Esophagus (tissue), 2 donors: ENCODE results near the gene FOXP1. TPM values are rescaled to one million over a fixed set of nuclear protein-coding genes. Genes with fewer than 3 reads are reported as not detected.
A peak's percentile ranks its signal among the peaks of the same experiment; 100 is the strongest.

Source experiments
- H3K27ac ChIP-seq, 2 donors: one replicate each; pipeline ENCODE4 v1.5.1; 2013; ENCODE audit warnings: low read depth in 2 of 2, mild to moderate bottlenecking in 2 of 2, inconsistent platforms in 1 of 2, low read length in 1 of 2, moderate library complexity in 1 of 2
- H3K27me3 ChIP-seq, 2 donors: one replicate each; pipeline ENCODE4 v1.6.1; 2013; ENCODE audit warnings: low read length in 2 of 2, control low read depth in 1 of 2, mild to moderate bottlenecking in 1 of 2; ENCODE audit not compliant: insufficient read depth in 2 of 2, control insufficient read depth in 1 of 2
- H3K36me3 ChIP-seq, 2 donors: one replicate each; pipeline ENCODE4 v1.6.1; 2013; ENCODE audit warnings: low read length in 1 of 2; ENCODE audit not compliant: control insufficient read depth in 2 of 2, insufficient read depth in 2 of 2
- H3K4me1 ChIP-seq, 2 donors: one replicate each; pipeline ENCODE4 v1.6.1; 2013; ENCODE audit warnings: low read length in 1 of 2; ENCODE audit not compliant: control insufficient read depth in 2 of 2, insufficient read depth in 2 of 2
- H3K4me3 ChIP-seq, 2 donors: one replicate each; pipeline ENCODE4 v1.5.1; 2013; ENCODE audit warnings: low read length in 2 of 2, mild to moderate bottlenecking in 2 of 2, low read depth in 1 of 2, moderate library complexity in 1 of 2
- H3K9me3 ChIP-seq, 2 donors: one replicate each; pipeline ENCODE4 v1.6.1; 2013; ENCODE audit warnings: mild to moderate bottlenecking in 2 of 2, low read depth in 1 of 2, low read length in 1 of 2, moderate library complexity in 1 of 2; ENCODE audit not compliant: control insufficient read depth in 2 of 2, insufficient read depth in 1 of 2
- WGBS, 2 donors: extraction: QIAGEN DNeasy Blood & Tissue Kit; methylation state at CpG; one replicate each; pipeline ENCODE4 v1.1.7; 2013; 5-methylcytosine and 5-hydroxymethylcytosine counted together
- polyA plus RNA-seq, 2 donors: library from polyadenylated mRNA; stranded (reverse); fragments of 200-250 nt; gene quantifications; one replicate each; pipeline ENCODE4 v1.2.3, GENCODE V29; 2013
- donor health status: healthy with polysubstance abuse.
- donor health status: Bipolar disorder and iron deficiency.

The FOXP1 gene
- polyA plus RNA-seq, 2 donors: 10.7 to 20.4 TPM

DNA sequence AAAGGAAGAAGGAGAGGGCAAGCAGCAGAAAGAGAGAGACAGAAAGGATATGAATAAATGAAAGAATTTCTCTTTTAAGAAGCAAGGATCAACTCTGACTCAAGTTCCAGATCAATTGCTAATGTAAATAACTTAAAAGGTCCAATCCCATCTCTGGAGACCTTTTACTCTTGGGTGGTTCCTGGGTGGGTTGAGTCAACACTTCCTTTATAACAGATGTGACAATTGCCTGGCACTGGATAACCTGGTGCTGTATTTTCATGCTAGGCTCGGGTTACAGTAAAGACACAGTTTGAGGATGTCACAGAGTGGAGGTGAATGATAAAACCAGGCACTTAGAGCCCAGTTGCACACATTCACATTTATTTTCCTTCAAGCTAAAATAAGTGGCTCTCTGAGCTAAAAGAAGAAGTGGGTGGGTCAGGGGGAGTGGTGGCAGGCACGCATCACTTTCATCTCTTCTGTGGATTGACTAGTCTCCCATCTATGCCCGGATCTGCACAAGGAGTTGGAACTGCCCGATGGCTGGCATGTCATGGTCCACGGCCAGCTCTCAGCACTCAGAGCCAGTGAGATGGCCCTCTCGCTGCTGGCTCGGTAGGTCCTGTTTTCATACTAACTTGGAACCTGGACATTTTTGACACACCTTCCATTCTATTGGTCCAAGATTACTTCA is 465.8 kb downstream of the FOXP1 start:
- no peaks in the 10 kb centered on the region for H3K36me3 ChIP-seq
- H3K4me3 ChIP-seq: no peak overlapping the region
- H3K27me3 ChIP-seq: no peaks in the 10 kb centered on the region
- H3K27ac ChIP-seq: no peak overlapping the region
- H3K4me1 ChIP-seq: peaks cover 0 to 2% of the 10 kb centered on the region in 2 donors
- 75 to 83% methylated on average over 7 of the region's 7 CpGs for WGBS, 2 donors
- no peaks in the 10 kb centered on the region for H3K9me3 ChIP-seq

DNA sequence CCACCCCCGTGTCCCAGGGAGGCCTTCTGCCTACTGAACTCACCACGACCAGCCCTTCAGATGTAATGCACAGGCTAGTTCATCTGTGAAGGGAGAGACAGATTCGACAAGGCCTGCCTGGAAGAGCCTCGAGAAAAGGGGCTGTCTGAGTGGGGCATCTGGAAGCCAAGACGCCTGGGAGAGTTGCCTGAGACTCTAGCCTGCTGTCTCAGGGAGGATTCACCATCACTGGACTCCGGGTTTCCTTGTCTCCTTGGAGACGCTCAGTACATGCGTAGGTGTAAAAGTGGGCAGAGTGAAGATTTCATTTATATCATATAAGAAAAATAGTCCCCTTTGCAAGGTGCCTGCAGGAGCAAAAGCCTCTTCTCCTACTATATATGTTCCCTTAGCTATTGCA is 468.9 kb downstream of the FOXP1 start:
- H3K9me3 ChIP-seq: no peaks in the 10 kb centered on the region
- H3K4me1 ChIP-seq: no peaks in the 10 kb centered on the region
- H3K4me3 ChIP-seq: no peak overlapping the region
- no peaks in the 10 kb centered on the region for H3K27me3 ChIP-seq
- H3K36me3 ChIP-seq: no peaks in the 10 kb centered on the region
- H3K27ac ChIP-seq: no peak overlapping the region
- WGBS, 2 donors: 85% methylated on average over 8 of the region's 8 CpGs

DNA sequence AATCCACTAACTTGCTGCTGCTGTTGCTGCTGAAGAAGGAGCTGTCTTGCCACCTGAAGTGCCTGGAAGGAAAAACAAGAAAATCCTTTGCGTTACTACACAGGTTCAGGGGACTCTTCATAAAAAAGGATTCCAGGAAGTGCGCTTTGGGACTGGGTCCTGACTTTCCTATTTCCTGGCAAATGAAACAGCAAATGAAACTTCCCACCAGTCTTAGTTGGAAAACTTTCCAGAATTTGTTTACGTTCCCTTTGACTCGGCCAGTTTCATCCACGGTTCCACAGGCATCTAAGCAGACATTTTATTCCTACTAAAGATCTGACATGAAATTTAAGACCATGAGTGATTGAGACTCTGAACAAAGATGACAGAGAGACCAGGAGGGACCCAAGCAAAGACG is 471.0 kb downstream of the FOXP1 start:
- Histone ChIP-seq H3K4me1 (no peaks in the 10 kb centered on the region), H3K4me3 (no peak overlapping the region), H3K27me3 (no peaks in the 10 kb centered on the region), H3K36me3 (no peaks in the 10 kb centered on the region), H3K9me3 (no peaks in the 10 kb centered on the region), H3K27ac (peak overlapping the region; percentile 55 to 65)
- 47 to 59% methylated on average over 6 of the region's 6 CpGs for WGBS, 2 donors

DNA sequence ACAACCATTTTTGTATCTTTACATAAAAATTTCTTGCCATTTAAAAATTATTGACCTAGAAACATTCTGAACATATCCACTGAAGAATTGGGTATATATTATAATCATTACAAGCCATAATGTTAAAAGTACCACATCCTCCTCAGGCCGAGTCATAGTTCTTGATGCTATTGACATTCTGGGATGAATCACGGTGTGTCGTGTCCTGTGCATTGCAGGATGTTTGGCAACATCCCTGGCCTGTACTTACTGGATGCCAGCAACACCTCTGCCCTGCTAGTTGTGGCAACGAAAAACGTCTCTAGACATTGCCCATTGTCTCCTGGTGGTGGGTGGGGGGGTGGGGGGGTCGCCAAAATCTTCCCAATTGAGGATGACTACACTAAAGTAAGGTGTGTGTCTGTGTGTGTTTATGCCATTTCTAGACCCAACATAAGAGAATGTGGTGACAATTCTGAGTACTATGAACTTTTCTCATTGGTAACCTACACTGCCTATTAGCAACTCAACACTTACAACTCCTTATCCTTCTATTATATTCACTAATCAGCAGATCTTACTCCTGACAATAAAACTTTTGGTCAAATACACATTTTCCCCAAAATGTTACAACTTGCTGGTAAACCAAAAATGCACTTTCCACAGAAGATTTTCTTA is 471.6 kb downstream of the FOXP1 start:
- WGBS, 2 donors: 37 to 50% methylated on average over 6 of the region's 6 CpGs
- Histone ChIP-seq H3K9me3 (no peaks in the 10 kb centered on the region), H3K27me3 (no peaks in the 10 kb centered on the region), H3K4me1 (no peaks in the 10 kb centered on the region), H3K27ac (peak overlapping the region in 1 of 2 donors; percentile 4), H3K4me3 (no peak overlapping the region), H3K36me3 (no peaks in the 10 kb centered on the region)

DNA sequence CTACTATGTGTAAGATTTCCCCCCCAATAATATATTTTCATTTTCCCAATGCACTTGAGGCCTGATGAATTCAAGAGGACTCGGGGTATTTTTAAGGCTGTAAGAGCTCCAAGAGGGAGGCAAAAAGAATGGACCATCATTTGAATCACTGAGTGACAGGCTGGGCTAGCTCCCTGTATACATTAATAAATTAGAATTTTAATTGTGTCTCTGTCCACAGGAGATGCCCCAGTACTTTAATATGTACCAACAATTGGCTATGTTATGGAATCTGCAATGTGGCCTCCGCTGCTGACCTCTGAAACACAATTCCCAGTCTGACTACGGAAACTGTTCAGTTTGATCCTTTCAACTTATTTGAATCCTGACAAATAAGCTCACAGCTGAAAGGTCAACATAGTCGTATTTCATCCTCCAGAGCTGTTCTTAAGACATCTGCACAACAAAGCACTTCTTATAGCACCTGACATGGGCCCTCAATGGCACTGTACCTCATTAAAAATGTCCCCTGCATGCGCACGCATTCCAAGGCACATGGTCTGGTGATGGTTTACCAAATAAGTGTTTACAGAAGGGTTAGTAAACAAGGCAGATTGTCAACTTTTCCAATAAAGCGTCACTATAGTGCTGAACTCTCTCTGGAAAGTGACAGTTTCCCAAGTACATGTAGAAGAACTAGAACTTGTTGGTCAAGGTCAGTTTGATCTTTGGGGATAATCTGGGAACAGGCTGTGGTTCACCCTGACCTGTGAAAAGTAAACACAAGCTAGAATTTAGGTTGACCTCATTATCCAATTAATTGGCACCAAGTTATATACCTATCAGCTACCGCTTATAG is 472.9 kb downstream of the FOXP1 start:
- no peaks in the 10 kb centered on the region for H3K4me1 ChIP-seq

DNA sequence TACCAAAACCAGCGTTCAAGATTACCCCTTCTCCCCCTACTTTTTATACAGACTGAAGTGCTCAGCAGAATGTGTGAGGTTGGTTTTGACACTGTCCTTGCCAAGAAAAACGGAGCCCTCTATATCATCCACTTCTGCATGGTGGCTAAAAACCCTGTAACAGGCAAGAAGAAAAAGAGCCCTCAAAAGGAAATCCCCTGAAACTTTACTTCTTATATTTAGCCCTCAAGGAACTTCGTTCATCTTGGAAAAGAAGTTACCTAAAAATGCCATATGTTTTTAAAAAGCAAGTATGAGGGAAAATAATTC is 473.6 kb downstream of the FOXP1 start:
- Histone ChIP-seq H3K4me3 (no peak overlapping the region), H3K36me3 (no peaks in the 10 kb centered on the region), H3K27ac (peak overlapping the region in 1 of 2 donors; percentile 20), H3K9me3 (no peaks in the 10 kb centered on the region), H3K27me3 (no peaks in the 10 kb centered on the region), H3K4me1 (no peaks in the 10 kb centered on the region)
- 47 to 55% methylated on average over 3 of the region's 3 CpGs for WGBS, 2 donors

More for the DNA sequence above, 472.9 kb downstream of the FOXP1 start:
- no peak overlapping the region for H3K4me3 ChIP-seq
- whole genome bisulfite sequencing, 2 donors: 79 to 86% methylated on average over 8 of the region's 8 CpGs
- H3K36me3 ChIP-seq: no peaks in the 10 kb centered on the region
- H3K27ac ChIP-seq: peak overlapping the region in 1 of 2 donors; percentile 33
- no peaks in the 10 kb centered on the region for H3K27me3 ChIP-seq
- H3K9me3 ChIP-seq: no peaks in the 10 kb centered on the region

DNA sequence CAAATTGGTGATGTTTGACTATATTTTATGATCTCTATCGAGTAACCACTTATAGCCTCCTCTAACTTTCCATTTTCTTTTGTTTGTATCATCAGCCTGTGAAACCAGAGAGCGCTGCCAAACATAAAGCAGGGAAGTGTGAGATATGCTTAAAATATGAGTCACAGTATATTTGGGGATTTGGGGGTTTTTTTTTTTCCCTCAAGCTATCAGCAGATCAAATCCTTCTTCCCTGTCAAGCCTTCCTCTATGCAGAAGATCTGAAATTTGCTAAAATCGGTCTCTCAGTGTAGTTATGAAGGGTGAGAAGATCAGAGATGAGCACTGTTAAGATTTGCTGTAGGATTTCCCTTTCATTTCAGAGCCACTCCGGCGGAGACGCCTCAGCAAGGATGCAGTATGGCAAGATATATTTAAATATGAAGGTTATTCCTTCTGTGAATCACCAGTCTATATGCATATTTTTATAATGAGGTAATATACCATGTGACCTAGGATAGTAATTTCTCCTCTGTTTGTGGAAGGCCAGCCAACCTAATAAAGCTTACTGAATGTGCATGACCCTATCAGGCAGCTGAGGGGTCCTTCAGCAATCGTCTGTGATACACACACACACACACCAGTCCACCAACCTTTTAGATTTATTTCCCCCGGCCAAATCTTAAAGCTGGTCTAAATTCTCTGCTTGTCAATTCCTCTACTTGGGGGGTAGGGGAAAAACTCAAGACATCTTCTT is 474.1 kb downstream of the FOXP1 start:
- WGBS, 2 donors: 37 to 61% methylated on average over 8 of the region's 8 CpGs
- peak overlapping the region in 1 of 2 donors; percentile 20 for H3K27ac ChIP-seq

DNA sequence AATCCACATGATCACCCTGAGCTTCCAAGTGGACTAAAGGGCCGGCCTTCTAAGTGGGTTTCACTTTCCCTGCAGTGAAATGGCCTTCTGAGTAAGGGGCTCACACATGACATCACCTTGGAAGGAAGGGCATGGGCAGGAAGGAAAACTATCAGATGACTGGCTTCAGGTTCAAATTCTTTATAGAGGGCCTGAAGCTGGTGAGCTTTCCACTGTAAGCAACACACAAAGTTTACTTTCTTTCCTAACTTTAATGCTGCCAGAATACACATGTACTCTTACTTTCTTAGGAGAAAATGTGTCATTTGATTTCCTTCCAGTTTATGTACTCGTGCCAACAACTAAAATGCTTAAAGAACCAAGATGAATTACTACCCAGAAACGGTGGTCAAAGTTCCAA is 475.6 kb downstream of the FOXP1 start:
- peak overlapping the region; percentile 47 to 57 for H3K27ac ChIP-seq
- no peaks in the 10 kb centered on the region for H3K9me3 ChIP-seq
- WGBS, 2 donors: 20 to 30% methylated on average over 3 of the region's 3 CpGs
- H3K4me1 ChIP-seq: no peaks in the 10 kb centered on the region
- H3K4me3 ChIP-seq: no peak overlapping the region
- no peaks in the 10 kb centered on the region for H3K36me3 ChIP-seq
- H3K27me3 ChIP-seq: no peaks in the 10 kb centered on the region

More for the DNA sequence above, 474.1 kb downstream of the FOXP1 start:
- H3K4me1 ChIP-seq: no peaks in the 10 kb centered on the region
- H3K27me3 ChIP-seq: no peaks in the 10 kb centered on the region
- no peaks in the 10 kb centered on the region for H3K9me3 ChIP-seq
- H3K4me3 ChIP-seq: no peak overlapping the region
- H3K36me3 ChIP-seq: no peaks in the 10 kb centered on the region

DNA sequence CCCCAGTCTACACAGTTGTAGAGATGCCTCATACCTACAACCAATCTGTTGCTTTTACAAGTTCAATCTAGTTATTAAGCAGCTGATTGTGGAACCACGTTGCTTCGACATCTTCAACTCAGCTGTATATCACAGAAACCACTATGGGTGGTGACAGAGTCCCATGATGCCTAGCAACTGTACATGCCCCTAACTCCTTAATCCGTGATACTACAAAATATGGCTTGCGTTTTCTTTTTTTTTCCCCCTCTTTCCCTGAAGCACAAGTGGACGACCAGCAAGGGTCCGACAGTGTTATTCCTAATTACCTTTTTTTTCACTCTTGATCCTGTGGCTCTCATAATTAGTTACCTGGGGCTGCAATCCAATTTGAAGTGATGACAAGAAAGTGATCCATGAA is 478.6 kb downstream of the FOXP1 start:
- Histone ChIP-seq H3K27me3 (no peaks in the 10 kb centered on the region), H3K9me3 (no peaks in the 10 kb centered on the region), H3K36me3 (no peaks in the 10 kb centered on the region), H3K4me1 (no peaks in the 10 kb centered on the region), H3K4me3 (no peak overlapping the region), H3K27ac (no peak overlapping the region)
- 84 to 89% methylated on average over 6 of the region's 6 CpGs for WGBS, 2 donors
